GM12892 (cell line): Measurements from ENCODE around the gene TBX20.

Experiments
- POLR2A ChIP-seq: IDR thresholded peaks from 2 replicates; pipeline ENCODE4 v1.6.1; 2011; ENCODE audit warnings: low read depth, low read length, control low read depth
- POLR2AphosphoS5 ChIP-seq: IDR thresholded peaks from 2 replicates; pipeline ENCODE4 v1.6.1; 2011; ENCODE audit warnings: low read depth, low read length, control low read depth
- TAF1 ChIP-seq: IDR thresholded peaks from 2 replicates; pipeline ENCODE4 v1.6.1; 2011; ENCODE audit warnings: low read depth, mild to moderate bottlenecking, control low read depth, low read length, borderline replicate concordance

DNA sequence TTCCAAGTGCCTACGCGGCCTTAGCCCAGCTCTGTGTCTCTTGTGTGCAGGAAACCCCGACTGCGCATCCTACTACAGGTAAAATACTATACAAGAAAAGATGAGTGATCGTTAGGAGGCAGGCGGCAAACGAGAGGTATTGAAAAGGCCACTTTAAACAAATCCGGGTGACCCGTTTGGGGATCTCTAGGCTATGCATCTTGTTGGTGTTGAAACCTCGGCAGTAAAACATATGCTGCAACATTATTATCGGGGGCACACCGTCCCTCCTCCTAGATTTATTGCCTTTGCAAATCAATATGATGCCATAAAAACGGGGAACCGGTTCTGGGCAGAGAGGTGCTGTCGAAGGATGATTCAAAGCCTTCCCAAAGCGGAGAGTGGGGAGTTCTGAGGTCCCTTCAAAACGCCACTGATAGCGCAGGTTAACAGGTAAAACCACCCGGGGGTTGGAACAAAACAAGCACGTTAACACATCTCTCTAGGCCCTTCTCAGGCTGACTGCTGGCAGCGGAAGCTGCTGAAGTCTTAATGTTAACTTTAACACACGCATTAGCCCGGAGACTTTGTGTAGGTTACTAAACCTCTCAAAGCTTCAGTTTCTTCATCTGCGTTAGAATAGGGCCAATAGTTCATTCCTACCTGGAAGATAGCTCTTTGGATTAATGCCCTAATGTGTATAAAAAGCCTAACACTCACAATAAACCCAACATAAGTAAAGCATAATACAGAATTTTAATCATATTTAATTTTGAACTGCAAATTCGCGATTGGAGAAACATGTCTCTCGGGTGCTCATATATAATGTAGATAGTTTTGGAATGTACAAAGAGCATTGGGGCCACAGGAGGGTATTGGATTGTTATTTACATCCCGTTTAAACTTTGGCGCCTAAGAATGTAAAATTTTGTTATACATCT, 2.6 kb upstream of the TBX20 start:
- no peak for TF ChIP-seq POLR2AphosphoS5
- no peak for TF ChIP-seq POLR2A
- no peak for TF ChIP-seq TAF1
